PC-3 (cell line): ENCODE results near the gene ETV1.

ENCODE experiments used
- CTCF ChIP-seq: fragments of 300-600 bp; sonication (generic); conservative IDR thresholded peaks from 2 replicates; pipeline ENCODE4 v1.5.1; 2017; ENCODE audit warnings: antibody characterized with exemption, low read depth, mild to moderate bottlenecking, low read length
- EZH2 ChIP-seq: fragments of 300-600 bp; sonication (generic); IDR thresholded peaks from one replicate; pipeline ENCODE4 v1.6.1; 2017; ENCODE audit warnings: antibody characterized with exemption, mild to moderate bottlenecking, low read length; ENCODE audit not compliant: unreplicated experiment
- EZH2phosphoT487 ChIP-seq: fragments of 300-600 bp; sonication (generic); IDR thresholded peaks from 2 replicates; pipeline ENCODE4 v1.6.1; 2018; ENCODE audit warnings: mild to moderate bottlenecking, antibody characterized with exemption, low read length, borderline replicate concordance

- TF ChIP-seq CTCF (no peak), EZH2phosphoT487 (no peak), EZH2 (no peak)
These were observed 2.1 kb downstream of the ETV1 start for GRCh38 chr7:13987395-13987794.
